GM12892 (cell line): ENCODE measurements around the gene ENKD1.

Source experiments
- DNase-seq: peaks from one replicate; pipeline ENCODE4 v3.0.0; 2011; ENCODE audit not compliant: insufficient read length
- FAIRE-seq: peaks from 2 replicates; lab custom pipeline; 2011; peaks lifted over from hg19 to GRCh38; lab: Jason Lieb, UNC
- POLR2A ChIP-seq: IDR thresholded peaks from 2 replicates; pipeline ENCODE4 v1.6.1; 2011; ENCODE audit warnings: low read depth, low read length, control low read depth
- POLR2AphosphoS5 ChIP-seq: IDR thresholded peaks from 2 replicates; pipeline ENCODE4 v1.6.1; 2011; ENCODE audit warnings: low read depth, low read length, control low read depth
- TAF1 ChIP-seq: IDR thresholded peaks from 2 replicates; pipeline ENCODE4 v1.6.1; 2011; ENCODE audit warnings: low read depth, mild to moderate bottlenecking, control low read depth, low read length, borderline replicate concordance

ENKD1 gene

DNA sequence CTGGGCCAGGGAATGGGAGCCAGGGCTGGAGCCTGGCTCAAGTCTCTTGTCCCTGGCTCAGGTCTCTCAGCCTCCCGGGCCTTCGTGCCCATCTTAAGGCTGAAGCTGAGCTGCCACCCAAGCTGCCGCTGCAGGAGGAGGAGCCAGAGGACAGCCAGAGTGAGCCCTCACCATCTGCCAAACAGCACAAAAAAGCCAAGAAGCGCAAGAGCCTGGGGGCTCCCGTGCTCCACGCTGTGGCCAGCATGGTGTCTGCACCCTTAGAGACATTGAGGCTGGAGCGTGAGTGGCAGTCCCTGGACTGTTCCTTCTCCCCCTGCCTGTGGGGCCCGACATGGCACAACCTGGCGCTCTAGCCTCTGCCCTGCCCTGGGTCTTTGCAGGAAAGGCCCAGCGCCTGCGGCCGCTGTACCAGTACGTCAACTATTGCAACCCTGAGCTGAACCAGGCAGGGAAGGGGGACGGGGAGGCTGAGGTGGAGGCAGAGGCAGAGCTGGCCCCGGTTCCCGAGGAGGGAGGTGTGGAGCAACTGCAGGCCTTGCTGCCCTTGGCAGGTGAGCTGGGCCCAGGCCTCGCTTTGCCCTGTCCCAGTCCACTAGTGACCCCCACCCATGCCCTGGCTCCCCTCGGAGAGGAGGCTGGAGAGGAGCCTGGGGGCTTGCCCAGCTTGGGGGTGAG lies 1.4 kb upstream of the ENKD1 start:
- FAIRE-seq (peak; percentile 94), DNase-seq (peak; percentile 94)
- no peak for TF ChIP-seq TAF1
- TF ChIP-seq POLR2A: no peak

DNA sequence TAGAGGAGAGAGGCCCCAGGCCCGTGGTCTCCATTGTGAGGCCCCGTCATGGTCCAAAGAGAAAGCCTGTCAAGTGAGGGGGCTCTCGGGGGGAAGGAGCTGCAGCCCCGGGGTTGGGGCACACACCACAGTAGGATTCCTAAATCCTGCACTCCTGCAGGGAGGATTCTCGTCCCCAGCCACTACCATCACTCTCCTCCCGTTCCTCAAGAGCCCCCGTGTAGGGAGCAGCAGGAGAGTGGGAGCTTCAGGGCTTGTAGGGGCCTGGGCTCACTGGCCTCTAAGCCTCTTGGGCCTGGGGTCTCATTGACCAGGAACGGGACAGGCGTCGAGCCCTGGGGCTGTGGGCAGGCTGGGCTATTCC lies 885 bp upstream of the ENKD1 start:
- no peak for DNase-seq
- no peak for TF ChIP-seq POLR2A
- no peak for TF ChIP-seq TAF1
- TF ChIP-seq POLR2AphosphoS5: no peak
- no peak for FAIRE-seq

DNA sequence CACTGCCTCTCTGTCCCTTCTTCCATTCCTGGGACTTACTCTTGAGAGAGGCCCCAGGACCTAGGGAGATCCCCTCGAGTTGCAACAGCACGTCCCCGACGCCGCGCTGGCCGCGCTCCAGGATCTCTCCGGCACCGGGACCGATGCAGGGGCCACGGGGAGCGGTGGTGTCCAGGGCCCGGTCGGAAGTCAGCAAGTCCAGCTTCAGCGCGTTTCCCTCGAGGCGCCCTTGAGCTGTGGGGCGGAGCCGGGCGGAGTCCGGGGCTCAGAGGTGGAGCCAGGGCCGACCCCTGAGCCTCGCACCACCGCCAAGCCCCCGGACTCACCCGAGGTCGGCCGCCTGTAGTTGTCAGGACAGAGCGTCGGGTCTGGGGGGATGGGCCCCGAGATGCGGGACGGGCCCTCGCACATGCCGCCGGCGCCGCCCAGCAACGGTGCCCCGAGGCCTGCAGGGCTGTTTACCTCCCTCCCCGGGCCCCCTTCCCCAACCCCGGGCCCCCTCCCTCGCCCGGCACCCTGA lies 458 bp downstream of the ENKD1 start:
- TF ChIP-seq POLR2AphosphoS5 (no peak), TAF1 (no peak), POLR2A (no peak)
- FAIRE-seq: peak; percentile 33
- DNase-seq: no peak

- DNase-seq (no peak), FAIRE-seq (peak; percentile 17)
- TF ChIP-seq POLR2A: no peak
- no peak for TF ChIP-seq POLR2AphosphoS5
- no peak for TF ChIP-seq TAF1
These were observed 952 bp downstream of the ENKD1 start for GRCh38 chr16:67665598-67665997.

GRCh38 chr16:67664871-67665270 lies 1.7 kb downstream of the ENKD1 start:
- no peak for DNase-seq
- no peak for FAIRE-seq
- TF ChIP-seq TAF1: no peak
- TF ChIP-seq POLR2AphosphoS5: no peak
- TF ChIP-seq POLR2A: no peak

DNA sequence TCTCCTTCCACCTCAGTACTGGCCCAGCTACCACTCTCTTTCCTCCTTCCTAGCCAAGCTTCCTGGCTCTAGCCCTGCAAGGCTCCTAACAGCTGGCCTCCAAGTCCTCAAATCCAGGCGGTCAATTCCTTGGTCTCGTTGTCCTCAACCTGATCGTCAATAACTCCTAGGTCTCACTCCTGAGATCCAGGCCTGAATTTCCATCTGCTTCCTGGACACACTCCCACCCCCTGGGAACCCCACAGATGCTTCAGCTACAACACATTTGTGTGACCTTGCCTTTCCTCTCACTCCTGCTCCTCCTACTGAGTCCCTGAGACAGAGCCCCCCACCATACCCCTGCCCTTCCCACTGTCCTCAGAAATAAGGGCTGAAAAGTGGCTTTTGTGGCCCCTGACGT lies 2.3 kb downstream of the ENKD1 start:
- DNase-seq (no peak), FAIRE-seq (no peak)
- no peak for TF ChIP-seq POLR2AphosphoS5
- no peak for TF ChIP-seq POLR2A
- no peak for TF ChIP-seq TAF1

GRCh38 chr16:67663877-67664222 lies 2.7 kb downstream of the ENKD1 start:
- TF ChIP-seq TAF1 (no peak), POLR2A (no peak), POLR2AphosphoS5 (no peak)
- no peak for DNase-seq
- FAIRE-seq: no peak

GRCh38 chr16:67663151-67663876 lies 3.2 kb downstream of the ENKD1 start:
- DNase-seq: no peak
- FAIRE-seq: no peak
- TF ChIP-seq POLR2A: no peak
- TF ChIP-seq POLR2AphosphoS5: no peak

DNA sequence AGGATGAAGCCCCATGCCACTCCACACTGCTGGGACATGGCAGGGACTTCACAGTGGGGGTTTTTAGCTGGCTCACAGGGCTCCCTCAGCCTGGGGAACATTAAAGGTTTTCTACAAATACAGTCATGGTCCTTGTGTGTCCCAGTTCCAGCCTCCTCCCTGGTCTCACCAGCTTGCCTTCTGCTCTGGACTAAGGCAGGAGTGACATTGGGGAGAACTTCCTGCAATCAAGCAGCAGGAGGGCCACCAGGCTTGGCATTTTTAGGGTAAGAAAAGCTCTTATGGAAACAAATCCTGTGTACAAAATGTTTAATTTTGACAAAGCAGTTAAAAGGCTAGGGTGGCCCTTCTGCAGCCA lies 3.9 kb downstream of the ENKD1 start:
- TF ChIP-seq POLR2A (no peak), TAF1 (no peak), POLR2AphosphoS5 (no peak)
- no peak for FAIRE-seq

DNA sequence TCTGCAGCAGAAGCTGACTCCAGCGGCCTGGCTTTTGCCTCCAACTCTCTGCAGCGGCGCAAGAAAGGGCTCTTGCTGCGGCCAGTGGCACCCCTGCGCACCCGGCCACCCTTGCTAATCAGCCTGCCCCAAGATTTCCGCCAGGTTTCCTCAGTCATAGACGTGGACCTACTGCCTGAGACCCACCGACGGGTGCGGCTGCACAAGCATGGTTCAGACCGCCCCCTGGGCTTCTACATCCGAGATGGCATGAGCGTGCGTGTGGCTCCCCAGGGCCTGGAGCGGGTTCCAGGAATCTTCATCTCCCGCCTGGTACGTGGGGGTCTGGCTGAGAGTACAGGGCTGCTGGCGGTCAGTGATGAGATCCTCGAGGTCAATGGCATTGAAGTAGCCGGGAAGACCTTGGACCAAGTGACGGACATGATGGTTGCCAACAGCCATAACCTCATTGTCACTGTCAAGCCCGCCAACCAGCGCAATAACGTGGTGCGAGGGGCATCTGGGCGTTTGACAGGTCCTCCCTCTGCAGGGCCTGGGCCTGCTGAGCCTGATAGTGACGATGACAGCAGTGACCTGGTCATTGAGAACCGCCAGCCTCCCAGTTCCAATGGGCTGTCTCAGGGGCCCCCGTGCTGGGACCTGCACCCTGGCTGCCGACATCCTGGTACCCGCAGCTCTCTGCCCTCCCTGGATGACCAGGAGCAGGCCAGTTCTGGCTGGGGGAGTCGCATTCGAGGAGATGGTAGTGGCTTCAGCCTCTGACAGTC lies 4.5 kb downstream of the ENKD1 start:
- FAIRE-seq (no peak), DNase-seq (no peak)
- TF ChIP-seq TAF1 (no peak), POLR2AphosphoS5 (no peak), POLR2A (no peak)

More for the DNA sequence above, 3.9 kb downstream of the ENKD1 start:
- no peak for DNase-seq

- DNase-seq (no peak), FAIRE-seq (no peak)
- TF ChIP-seq POLR2A (no peak), TAF1 (no peak), POLR2AphosphoS5 (no peak)
These were observed 5.3 kb downstream of the ENKD1 start for GRCh38 chr16:67661101-67661761.

DNA sequence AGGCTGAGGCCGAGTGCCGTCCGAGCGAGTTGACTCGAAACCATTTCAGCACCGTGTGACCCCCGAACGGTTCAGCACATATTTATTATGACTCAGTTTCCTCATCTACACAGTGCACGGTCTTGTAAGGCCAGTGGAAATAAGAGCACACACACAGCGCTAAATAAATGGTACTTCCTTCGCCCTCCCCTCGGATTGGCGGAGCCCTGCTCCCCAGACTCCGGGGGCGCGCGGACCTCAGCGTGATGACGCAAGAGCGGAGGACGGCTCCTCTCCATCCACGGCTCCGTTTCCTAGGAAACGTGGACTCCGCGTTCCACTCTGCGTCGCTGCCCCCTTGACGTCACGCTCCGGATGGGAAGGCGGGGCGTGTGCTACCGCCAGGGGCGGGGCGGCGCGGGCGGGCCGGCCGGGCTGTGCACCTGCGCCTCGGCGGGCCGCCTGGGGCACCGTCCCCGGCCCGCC lies 6.0 kb downstream of the ENKD1 start, which contains the start of gene PARD6A:
TSS of gene PARD6A (plus strand) at position 397 of the 465 bp plus-strand sequence. CDS start 79 bp downstream, outside the sequence.
- DNase-seq (peak; percentile 100), FAIRE-seq (peak; percentile 99)
- TF ChIP-seq POLR2AphosphoS5: no peak; the same call in 1 of the 2 replicates
- no peak for TF ChIP-seq TAF1
- no peak for TF ChIP-seq POLR2A
